ENCODE measurements around the gene OXTR.

The OXTR gene

DNA sequence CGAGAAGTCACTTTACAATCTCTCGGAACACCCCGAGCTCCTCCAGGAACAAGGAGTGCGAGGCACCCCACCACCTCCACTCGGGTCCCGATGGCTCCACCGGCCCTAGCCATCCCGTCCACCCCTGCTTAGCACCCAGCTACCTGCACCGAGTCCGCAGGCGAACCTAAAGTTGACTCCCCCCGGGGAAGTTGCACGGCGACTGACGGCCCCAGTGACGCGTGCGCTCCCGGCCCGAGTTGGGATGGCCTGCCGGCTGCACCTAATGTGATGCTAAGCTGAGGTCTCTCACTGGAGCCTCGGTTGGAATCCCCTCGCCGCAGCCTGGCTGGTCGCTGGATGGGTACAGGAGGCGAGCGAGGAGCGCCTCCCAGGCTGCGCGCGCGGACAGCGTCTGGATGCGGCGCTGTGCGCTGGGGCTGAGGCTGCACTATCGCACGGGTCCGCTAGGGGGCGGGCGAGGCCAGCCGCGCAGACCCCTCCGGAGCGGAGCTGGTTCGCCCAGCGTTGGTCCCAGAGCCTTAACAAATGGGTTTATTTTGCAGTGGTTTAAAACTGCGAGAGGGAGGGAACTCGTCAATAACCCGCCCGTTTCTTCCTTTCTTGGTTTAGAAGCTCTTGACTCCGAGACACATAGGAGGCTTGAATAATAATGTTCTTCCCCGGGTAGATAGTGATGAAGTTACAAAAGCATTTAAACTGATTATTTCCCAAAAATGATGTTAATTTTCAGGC, at the start of gene OXTR:
Gene OXTR (minus strand): TSS at position 526 of the 735 bp plus-strand sequence. CDS start 1,426 bp downstream, outside the sequence.
- no peaks in the 10 kb centered on the region for H3K9me3 Mint-ChIP-seq
- TF ChIP-seq, protein P1, sequence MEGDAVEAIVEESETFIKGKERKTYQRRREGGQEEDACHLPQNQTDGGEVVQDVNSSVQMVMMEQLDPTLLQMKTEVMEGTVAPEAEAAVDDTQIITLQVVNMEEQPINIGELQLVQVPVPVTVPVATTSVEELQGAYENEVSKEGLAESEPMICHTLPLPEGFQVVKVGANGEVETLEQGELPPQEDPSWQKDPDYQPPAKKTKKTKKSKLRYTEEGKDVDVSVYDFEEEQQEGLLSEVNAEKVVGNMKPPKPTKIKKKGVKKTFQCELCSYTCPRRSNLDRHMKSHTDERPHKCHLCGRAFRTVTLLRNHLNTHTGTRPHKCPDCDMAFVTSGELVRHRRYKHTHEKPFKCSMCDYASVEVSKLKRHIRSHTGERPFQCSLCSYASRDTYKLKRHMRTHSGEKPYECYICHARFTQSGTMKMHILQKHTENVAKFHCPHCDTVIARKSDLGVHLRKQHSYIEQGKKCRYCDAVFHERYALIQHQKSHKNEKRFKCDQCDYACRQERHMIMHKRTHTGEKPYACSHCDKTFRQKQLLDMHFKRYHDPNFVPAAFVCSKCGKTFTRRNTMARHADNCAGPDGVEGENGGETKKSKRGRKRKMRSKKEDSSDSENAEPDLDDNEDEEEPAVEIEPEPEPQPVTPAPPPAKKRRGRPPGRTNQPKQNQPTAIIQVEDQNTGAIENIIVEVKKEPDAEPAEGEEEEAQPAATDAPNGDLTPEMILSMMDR (IDR thresholded peaks at IDR 0.05; ENCODE audit: unreplicated experiment in 3 of 3): peak; percentile 97 to 100 (median 99)
- peaks cover 22% of the 10 kb centered on the region for H3K4me1 Mint-ChIP-seq
- no peaks in the 10 kb centered on the region for H3K36me3 Mint-ChIP-seq (ENCODE audit: low read depth)
- H3K27ac Mint-ChIP-seq: no peak within 1 kb of the TSS
- H3K4me3 Mint-ChIP-seq: peak within 1 kb of the TSS; percentile 71 to 80 (median 73)
- H3K27me3 Mint-ChIP-seq (ENCODE audit: low read depth): peaks cover 75% of the 10 kb centered on the region

DNA sequence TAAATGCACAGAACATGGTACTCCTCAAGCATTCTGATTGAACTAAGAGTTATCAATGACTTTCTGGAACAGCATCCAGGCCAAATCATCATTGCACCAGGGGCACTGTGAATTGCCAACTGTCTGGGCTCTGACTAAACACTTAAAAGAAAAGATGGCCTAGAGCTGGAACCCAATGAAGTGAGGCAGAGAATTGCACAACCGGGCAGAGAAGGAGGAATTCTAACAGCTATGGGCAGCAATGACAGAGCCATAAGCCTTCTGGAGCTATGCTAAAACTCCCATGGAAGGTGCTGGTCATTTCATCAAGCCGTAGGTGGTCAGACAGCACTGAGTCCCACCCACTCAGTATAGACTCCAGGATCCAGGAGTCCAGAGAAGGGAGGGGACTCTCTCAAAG, 48.1 kb upstream of the OXTR start:
- Mint-ChIP-seq H3K27ac (no peak overlapping the region), H3K4me1 (no peaks in the 10 kb centered on the region), H3K36me3 (ENCODE audit: low read depth) (peaks cover 14% of the 10 kb centered on the region), H3K27me3 (ENCODE audit: low read depth) (no peaks in the 10 kb centered on the region), H3K4me3 (no peak overlapping the region), H3K9me3 (peaks cover 50% of the 10 kb centered on the region)
- TF ChIP-seq, protein P1 (IDR thresholded peaks at IDR 0.05; ENCODE audit: unreplicated experiment in 3 of 3): no peak

DNA sequence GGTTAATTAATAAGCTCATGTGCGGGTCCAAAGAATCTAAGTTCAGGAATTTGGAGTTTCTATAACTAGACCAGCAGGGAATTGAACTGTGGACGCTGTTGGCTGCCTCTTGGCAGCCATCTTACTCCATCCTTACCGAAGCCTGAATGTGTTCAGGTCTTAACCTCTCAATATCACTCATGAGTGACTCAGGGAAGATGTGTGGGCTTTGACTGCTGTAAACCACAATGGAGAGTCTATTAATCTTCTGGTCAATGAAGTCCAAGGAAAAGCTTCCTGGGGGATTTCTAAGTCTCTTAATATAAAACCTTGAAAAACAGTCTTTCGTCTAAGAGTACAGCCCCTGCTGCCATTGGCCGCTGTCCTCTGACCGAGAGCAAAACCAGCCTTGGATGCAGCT, 46.7 kb upstream of the OXTR start:
- Mint-ChIP-seq H3K4me1 (no peaks in the 10 kb centered on the region), H3K4me3 (no peak overlapping the region), H3K36me3 (ENCODE audit: low read depth) (peaks cover 11% of the 10 kb centered on the region), H3K27me3 (ENCODE audit: low read depth) (no peaks in the 10 kb centered on the region), H3K27ac (no peak overlapping the region), H3K9me3 (peaks cover 45% of the 10 kb centered on the region)
- TF ChIP-seq, protein P1 (IDR thresholded peaks at IDR 0.05; ENCODE audit: unreplicated experiment in 3 of 3): no peak

DNA sequence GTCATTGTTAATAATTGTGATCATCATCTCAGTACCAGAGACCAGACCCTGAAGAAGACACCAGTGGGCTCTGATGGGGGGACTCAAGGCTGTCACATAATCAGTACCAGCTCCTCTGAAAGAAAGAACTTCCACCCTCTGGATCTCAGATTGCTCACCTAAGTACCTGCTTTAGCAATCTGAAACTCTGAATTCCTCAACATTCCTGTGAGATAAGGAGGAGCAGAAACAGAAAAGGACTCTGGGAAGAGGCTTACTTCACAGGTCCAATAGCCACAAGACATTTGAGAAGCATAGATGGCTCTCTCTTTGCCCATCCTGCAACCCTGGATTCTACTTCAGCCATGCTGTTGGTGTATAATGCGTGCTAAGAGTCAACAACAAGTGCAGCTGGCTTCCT, 44.0 kb upstream of the OXTR start:
- H3K36me3 Mint-ChIP-seq (ENCODE audit: low read depth): peaks cover 4% of the 10 kb centered on the region
- H3K9me3 Mint-ChIP-seq: peaks cover 26% of the 10 kb centered on the region
- H3K27me3 Mint-ChIP-seq (ENCODE audit: low read depth): no peaks in the 10 kb centered on the region
- TF ChIP-seq, protein P1 (IDR thresholded peaks at IDR 0.05; ENCODE audit: unreplicated experiment in 3 of 3): no peak
- no peaks in the 10 kb centered on the region for H3K4me1 Mint-ChIP-seq
- H3K4me3 Mint-ChIP-seq: no peak overlapping the region
- H3K27ac Mint-ChIP-seq: no peak overlapping the region

DNA sequence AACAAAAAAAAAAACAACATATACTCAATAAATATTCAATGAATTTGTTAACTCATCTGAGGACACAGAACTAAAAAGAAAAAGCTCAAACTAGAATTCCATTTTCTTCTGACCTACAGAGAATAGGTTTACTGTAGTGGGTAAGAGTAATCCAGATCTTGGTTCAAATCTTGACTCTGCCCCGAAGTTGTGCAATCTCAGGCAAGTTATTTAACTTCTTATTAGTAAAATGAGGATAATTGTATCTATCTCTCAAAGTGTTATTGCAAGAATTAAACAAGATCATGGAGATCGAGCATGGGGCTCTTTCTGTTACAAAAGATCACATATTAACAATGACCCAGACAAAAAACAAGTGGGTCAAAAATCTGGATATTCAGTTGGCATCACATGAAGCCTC, 41.1 kb upstream of the OXTR start:
- Mint-ChIP-seq H3K4me3 (no peak overlapping the region), H3K9me3 (peaks cover 4% of the 10 kb centered on the region), H3K4me1 (no peaks in the 10 kb centered on the region), H3K27ac (no peak overlapping the region), H3K36me3 (ENCODE audit: low read depth) (no peaks in the 10 kb centered on the region), H3K27me3 (ENCODE audit: low read depth) (peaks cover 4% of the 10 kb centered on the region)
- TF ChIP-seq, protein P1 (IDR thresholded peaks at IDR 0.05; ENCODE audit: unreplicated experiment in 3 of 3): no peak

DNA sequence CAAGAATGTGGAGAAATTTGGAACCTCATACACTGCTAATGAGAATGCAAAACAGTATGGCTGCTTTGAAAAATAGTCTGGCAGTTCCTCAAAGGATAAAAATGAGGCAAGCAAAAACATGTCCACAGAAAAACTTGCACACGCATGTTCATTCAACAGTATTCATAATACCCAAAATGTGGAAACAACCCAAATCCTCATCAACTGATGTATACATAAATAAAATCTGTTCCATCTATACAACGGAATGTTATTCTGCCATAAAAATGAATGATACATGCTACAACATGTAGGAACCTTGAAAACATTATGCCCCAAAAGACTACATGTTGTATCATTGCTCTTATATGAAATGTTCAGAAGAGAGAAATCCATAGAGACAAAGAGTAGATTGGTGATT, 36.4 kb upstream of the OXTR start:
- TF ChIP-seq, protein P1 (IDR thresholded peaks at IDR 0.05; ENCODE audit: unreplicated experiment in 3 of 3): no peak
- no peaks in the 10 kb centered on the region for H3K4me1 Mint-ChIP-seq
- no peak overlapping the region for H3K27ac Mint-ChIP-seq
- H3K36me3 Mint-ChIP-seq (ENCODE audit: low read depth): no peaks in the 10 kb centered on the region
- H3K27me3 Mint-ChIP-seq (ENCODE audit: low read depth): peaks cover 4% of the 10 kb centered on the region
- H3K9me3 Mint-ChIP-seq: peaks cover 6% of the 10 kb centered on the region
- no peak overlapping the region for H3K4me3 Mint-ChIP-seq
